H9 (cell line): Measurements from ENCODE around the gene BRMS1. TPM values are rescaled to one million over a fixed set of nuclear protein-coding genes. Genes with fewer than 3 reads are reported as not detected.

Experiments
- DNase-seq: peaks from one replicate; pipeline ENCODE4 v3.0.0-alpha.2; 2017
- H2AFZ ChIP-seq: one replicate; pipeline ENCODE4 v1.6.1; 2013; ENCODE audit warnings: mild to moderate bottlenecking, low read length, control low read depth, moderate library complexity
- H2AK5ac ChIP-seq: 2 replicates; pipeline ENCODE4 v1.6.1; 2013; ENCODE audit warnings: low read length, control low read depth, mixed read lengths; ENCODE audit not compliant: insufficient read length
- H2BK120ac ChIP-seq: one replicate; pipeline ENCODE4 v1.6.1; 2013; ENCODE audit warnings: low read depth, mild to moderate bottlenecking, low read length, control low read depth, inconsistent platforms; ENCODE audit not compliant: poor library complexity, severe bottlenecking
- H2BK12ac ChIP-seq: 2 replicates; pipeline ENCODE4 v1.6.1; 2013; ENCODE audit warnings: low read length, control low read depth, mixed read lengths, low read depth; ENCODE audit not compliant: insufficient read length
- H2BK15ac ChIP-seq: 2 replicates; pipeline ENCODE4 v1.6.1; 2013; ENCODE audit warnings: low read depth, low read length, control low read depth
- H2BK20ac ChIP-seq: one replicate; pipeline ENCODE4 v1.6.1; 2013; ENCODE audit warnings: low read depth, mild to moderate bottlenecking, low read length, control low read depth, inconsistent platforms; ENCODE audit not compliant: poor library complexity, severe bottlenecking
- H2BK5ac ChIP-seq: 2 replicates; pipeline ENCODE4 v1.6.1; 2013; ENCODE audit warnings: low read length, control low read depth, mixed read lengths; ENCODE audit not compliant: insufficient read length
- H3K14ac ChIP-seq: 2 replicates; pipeline ENCODE4 v1.6.1; 2013; ENCODE audit warnings: low read length, control low read depth; ENCODE audit not compliant: insufficient read depth
- H3K18ac ChIP-seq: 2 replicates; pipeline ENCODE4 v1.6.1; 2013; ENCODE audit warnings: low read depth, mild to moderate bottlenecking, mixed read lengths, low read length, control low read depth; ENCODE audit not compliant: insufficient read length
- H3K23ac ChIP-seq: 2 replicates; pipeline ENCODE4 v1.6.1; 2013; ENCODE audit warnings: low read length, control low read depth, mixed read lengths, low read depth; ENCODE audit not compliant: insufficient read length
- H3K23me2 ChIP-seq: 2 replicates; pipeline ENCODE4 v1.6.1; 2013; ENCODE audit warnings: low read depth, mild to moderate bottlenecking, mixed read lengths, low read length, control low read depth; ENCODE audit not compliant: insufficient read length, poor library complexity, severe bottlenecking
- H3K27ac ChIP-seq: 2 replicates; pipeline ENCODE4 v1.5.1; 2013; ENCODE audit warnings: low read length, control low read depth, mixed read lengths, low read depth; ENCODE audit not compliant: insufficient read length
- H3K27me3 ChIP-seq: 2 replicates; pipeline ENCODE4 v1.6.1; 2013; ENCODE audit warnings: low read length, control low read depth, inconsistent platforms; ENCODE audit not compliant: insufficient read depth
- H3K4ac ChIP-seq: 2 replicates; pipeline ENCODE4 v1.6.1; 2013; ENCODE audit warnings: low read depth, mild to moderate bottlenecking, control low read depth, inconsistent platforms, low read length, moderate library complexity
- H3K4me1 ChIP-seq: 2 replicates; pipeline ENCODE4 v1.6.1; 2013; ENCODE audit warnings: low read length, control low read depth, inconsistent platforms; ENCODE audit not compliant: insufficient read depth
- H3K4me2 ChIP-seq: 2 replicates; pipeline ENCODE4 v1.6.1; 2013; ENCODE audit warnings: low read length, control low read depth, mixed read lengths; ENCODE audit not compliant: insufficient read length, insufficient read depth
- H3K56ac ChIP-seq: 2 replicates; pipeline ENCODE4 v1.6.1; 2013; ENCODE audit warnings: low read depth, mild to moderate bottlenecking, mixed read lengths, low read length, control low read depth; ENCODE audit not compliant: insufficient read length
- H3K79me1 ChIP-seq: 2 replicates; pipeline ENCODE4 v1.6.1; 2013; ENCODE audit warnings: low read depth, mild to moderate bottlenecking, moderate library complexity, low read length, control low read depth, inconsistent platforms; ENCODE audit not compliant: insufficient read depth, poor library complexity, severe bottlenecking
- H3K79me2 ChIP-seq: 2 replicates; pipeline ENCODE4 v1.6.1; 2013; ENCODE audit warnings: low read length, control low read depth, inconsistent platforms; ENCODE audit not compliant: insufficient read depth
- H3K9ac ChIP-seq: 2 replicates; pipeline ENCODE4 v1.6.1; 2013; ENCODE audit warnings: low read length, control low read depth, mixed read lengths; ENCODE audit not compliant: insufficient read length; ENCODE audit errors: extremely low read depth
- H3K9me3 ChIP-seq: one replicate; pipeline ENCODE4 v1.6.1; 2013; ENCODE audit warnings: low read depth, low read length, inconsistent platforms; ENCODE audit not compliant: control insufficient read depth
- H3T11ph ChIP-seq: one replicate; pipeline ENCODE4 v1.6.1; 2013; ENCODE audit warnings: mild to moderate bottlenecking, low read length, control low read depth, inconsistent platforms
- H4K20me1 ChIP-seq: one replicate; pipeline ENCODE4 v1.6.1; 2013; ENCODE audit not compliant: control insufficient read depth, insufficient read length, insufficient read depth
- H4K5ac ChIP-seq: 2 replicates; pipeline ENCODE4 v1.6.1; 2013; ENCODE audit warnings: low read depth, mild to moderate bottlenecking, mixed read lengths, low read length, control low read depth; ENCODE audit not compliant: insufficient read length
- H4K8ac ChIP-seq: replicated peaks from 2 replicates; pipeline ENCODE4 v1.6.1; 2013; ENCODE audit warnings: low read length, control low read depth, mixed read lengths, low read depth; ENCODE audit not compliant: insufficient read length
- H4K91ac ChIP-seq: 2 replicates; pipeline ENCODE4 v1.6.1; 2013; ENCODE audit warnings: low read depth, mild to moderate bottlenecking, moderate library complexity, mixed read lengths, low read length, control low read depth; ENCODE audit not compliant: insufficient read length
- H3K27ac Mint-ChIP-seq, 3 experiments: 2 replicates in 2 of 3; 3 replicates in 1 of 3; pipeline ENCODE4 v1.8.0; 2020 to 2021; ENCODE audit warnings: mixed read lengths in 3 of 3, mild to moderate bottlenecking in 1 of 3, moderate library complexity in 1 of 3
- H3K27me3 Mint-ChIP-seq: 2 replicates; pipeline ENCODE4 v1.8.0; 2021; ENCODE audit warnings: low read depth, mild to moderate bottlenecking, moderate library complexity, mixed read lengths
- H3K36me3 Mint-ChIP-seq, 3 experiments: 2 replicates in 2 of 3; 3 replicates in 1 of 3; pipeline ENCODE4 v1.8.0; 2020 to 2021; ENCODE audit warnings: low read depth in 3 of 3, mixed read lengths in 3 of 3; ENCODE audit not compliant: insufficient read depth in 1 of 3
- H3K4me1 Mint-ChIP-seq, 2 experiments: 2 replicates each; pipeline ENCODE4 v1.8.0; 2020; ENCODE audit warnings: mixed read lengths in 2 of 2
- H3K4me3 Mint-ChIP-seq, 2 experiments: 2 replicates in 1 of 2; 3 replicates in 1 of 2; pipeline ENCODE4 v1.8.0; 2020 to 2021; ENCODE audit warnings: mild to moderate bottlenecking in 2 of 2, mixed read lengths in 2 of 2, moderate library complexity in 1 of 2
- H3K9me3 Mint-ChIP-seq, 2 experiments: 2 replicates in 1 of 2; 3 replicates in 1 of 2; pipeline ENCODE4 v1.8.0; 2020; ENCODE audit warnings: mild to moderate bottlenecking in 2 of 2, mixed read lengths in 2 of 2, moderate library complexity in 1 of 2
- WGBS: extraction: QIAGEN DNeasy Blood & Tissue Kit; methylation state at CpG from one replicate; pipeline ENCODE4 v1.1.7; 2013; ENCODE audit warnings: missing lambda C conversion rate, low lambda C conversion rate, mixed read lengths; ENCODE audit not compliant: insufficient read length; ENCODE audit errors: extremely low coverage; 5-methylcytosine and 5-hydroxymethylcytosine counted together
- total RNA-seq: library from RNA; stranded (reverse); gene quantifications from 2 replicates; pipeline ENCODE4 v1.2.1, GENCODE V29; 2021
- TF ChIP-seq, protein P1 (sequence below): fragments of 200-600 bp; sonication (generic); conservative IDR thresholded peaks from 3 replicates; pipeline ENCODE4 v1.8.0; 2021; ENCODE audit warnings: antibody characterized with exemption, mild to moderate bottlenecking

Gene BRMS1
- total RNA-seq, 1 experiment from 2014 or later, result 50.1 TPM

DNA sequence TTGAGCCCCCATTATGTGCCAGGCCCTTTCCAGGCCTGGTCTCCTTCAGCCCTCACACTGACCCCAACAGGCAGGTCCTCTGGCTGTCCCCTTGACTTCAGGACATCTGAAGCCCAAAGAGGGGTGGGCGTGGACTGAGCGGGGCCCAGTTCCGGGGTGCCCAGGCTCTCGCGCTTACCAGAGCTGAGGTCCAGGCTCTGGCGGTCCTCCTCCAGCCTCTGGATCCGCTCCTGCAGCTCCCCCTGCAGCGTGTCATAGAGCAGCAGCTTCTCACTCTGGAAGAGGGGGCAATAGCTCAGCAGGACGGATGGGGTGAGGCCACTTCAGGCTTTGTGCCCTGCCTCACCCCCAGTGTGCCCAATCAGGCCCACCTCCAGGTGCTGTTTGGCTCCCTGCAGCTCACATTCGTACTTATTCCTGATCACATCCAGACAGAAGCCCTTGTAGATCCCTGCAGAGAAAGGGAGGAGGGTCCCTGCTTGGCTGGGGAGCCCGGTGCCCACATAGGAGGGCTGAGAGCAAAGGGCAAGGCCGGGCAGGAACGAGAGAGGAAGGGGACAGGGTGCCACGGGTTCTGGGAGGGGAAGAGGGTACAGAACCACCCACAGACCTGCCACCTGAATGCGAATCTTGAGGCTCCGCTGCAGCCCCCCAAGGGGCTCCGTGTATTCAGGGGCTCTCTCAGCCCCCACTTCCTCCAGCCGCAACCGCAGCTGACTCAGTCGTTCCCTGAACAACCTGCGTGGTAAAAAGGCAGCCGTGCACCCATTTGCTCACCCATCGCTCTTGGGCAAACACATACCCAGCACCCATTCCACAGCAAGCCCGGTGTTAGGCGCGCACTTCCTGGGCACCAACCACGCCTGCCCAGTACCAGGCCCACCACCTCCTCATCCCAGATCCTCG is 4.1 kb downstream of the BRMS1 start:
- peak overlapping the region in 1 of 3 experiments; percentile 79; a peak in 1 of 7 replicates for H3K27ac Mint-ChIP-seq
- H2AFZ ChIP-seq, result no peak overlapping the region
- no peak overlapping the region for H3K56ac ChIP-seq
- no peak overlapping the region for H3K4ac ChIP-seq
- peaks cover 12 to 35% (median 27%) of the 10 kb centered on the region in 3 experiments; a peak in 6 of 7 replicates for H3K36me3 Mint-ChIP-seq
- no peak overlapping the region for H3K14ac ChIP-seq
- H2AK5ac ChIP-seq, result no peak overlapping the region
- no peak overlapping the region for H4K91ac ChIP-seq
- H2BK120ac ChIP-seq, result no peak overlapping the region
- no peak overlapping the region for H3K23ac ChIP-seq
- no peak overlapping the region for H2BK15ac ChIP-seq
- no peaks in the 10 kb centered on the region for H3K79me1 ChIP-seq
- peaks cover 32 to 33% of the 10 kb centered on the region in 2 experiments for H3K4me1 Mint-ChIP-seq
- H3T11ph ChIP-seq, result no peak overlapping the region
- no peak overlapping the region for H2BK12ac ChIP-seq
- H3K27me3 Mint-ChIP-seq, result no peaks in the 10 kb centered on the region
- H3K79me2 ChIP-seq, result peaks cover 2% of the 10 kb centered on the region; the same call in 1 of the 2 replicates
- DNase-seq, result no peak
- no peak overlapping the region for H3K4me2 ChIP-seq
- no CpG with 5 or more reads among the region's 28 CpGs for WGBS
- H2BK20ac ChIP-seq, result no peak overlapping the region
- no peak overlapping the region for H3K27ac ChIP-seq
- H2BK5ac ChIP-seq, result no peak overlapping the region
- H3K4me3 Mint-ChIP-seq, result 0 out of 5 replicates have a peak overlapping the region, but pooled peaks of 1 of the 2 experiments have one; percentile 14
- H3K4me1 ChIP-seq, result no peaks in the 10 kb centered on the region
- no peak overlapping the region for H3K9ac ChIP-seq
- H4K8ac ChIP-seq, result no peak overlapping the region
- H3K27me3 ChIP-seq, result no peaks in the 10 kb centered on the region
- H3K9me3 ChIP-seq, result no peaks in the 10 kb centered on the region
- no peak overlapping the region for H3K18ac ChIP-seq
- TF ChIP-seq, protein P1, sequence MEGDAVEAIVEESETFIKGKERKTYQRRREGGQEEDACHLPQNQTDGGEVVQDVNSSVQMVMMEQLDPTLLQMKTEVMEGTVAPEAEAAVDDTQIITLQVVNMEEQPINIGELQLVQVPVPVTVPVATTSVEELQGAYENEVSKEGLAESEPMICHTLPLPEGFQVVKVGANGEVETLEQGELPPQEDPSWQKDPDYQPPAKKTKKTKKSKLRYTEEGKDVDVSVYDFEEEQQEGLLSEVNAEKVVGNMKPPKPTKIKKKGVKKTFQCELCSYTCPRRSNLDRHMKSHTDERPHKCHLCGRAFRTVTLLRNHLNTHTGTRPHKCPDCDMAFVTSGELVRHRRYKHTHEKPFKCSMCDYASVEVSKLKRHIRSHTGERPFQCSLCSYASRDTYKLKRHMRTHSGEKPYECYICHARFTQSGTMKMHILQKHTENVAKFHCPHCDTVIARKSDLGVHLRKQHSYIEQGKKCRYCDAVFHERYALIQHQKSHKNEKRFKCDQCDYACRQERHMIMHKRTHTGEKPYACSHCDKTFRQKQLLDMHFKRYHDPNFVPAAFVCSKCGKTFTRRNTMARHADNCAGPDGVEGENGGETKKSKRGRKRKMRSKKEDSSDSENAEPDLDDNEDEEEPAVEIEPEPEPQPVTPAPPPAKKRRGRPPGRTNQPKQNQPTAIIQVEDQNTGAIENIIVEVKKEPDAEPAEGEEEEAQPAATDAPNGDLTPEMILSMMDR, result no peak
- no peak overlapping the region for H4K5ac ChIP-seq
- peaks cover 4% of the 10 kb centered on the region for H3K23me2 ChIP-seq
- no peaks in the 10 kb centered on the region for H3K9me3 Mint-ChIP-seq
- H4K20me1 ChIP-seq, result peaks cover 3% of the 10 kb centered on the region
